Measurements from ENCODE around the gene ARID2. TPM values are rescaled to one million over a fixed set of nuclear protein-coding genes. Genes with fewer than 3 reads are reported as not detected.
A peak's percentile ranks its signal among the peaks of the same experiment; 100 is the strongest.

Gene ARID2, protein sequence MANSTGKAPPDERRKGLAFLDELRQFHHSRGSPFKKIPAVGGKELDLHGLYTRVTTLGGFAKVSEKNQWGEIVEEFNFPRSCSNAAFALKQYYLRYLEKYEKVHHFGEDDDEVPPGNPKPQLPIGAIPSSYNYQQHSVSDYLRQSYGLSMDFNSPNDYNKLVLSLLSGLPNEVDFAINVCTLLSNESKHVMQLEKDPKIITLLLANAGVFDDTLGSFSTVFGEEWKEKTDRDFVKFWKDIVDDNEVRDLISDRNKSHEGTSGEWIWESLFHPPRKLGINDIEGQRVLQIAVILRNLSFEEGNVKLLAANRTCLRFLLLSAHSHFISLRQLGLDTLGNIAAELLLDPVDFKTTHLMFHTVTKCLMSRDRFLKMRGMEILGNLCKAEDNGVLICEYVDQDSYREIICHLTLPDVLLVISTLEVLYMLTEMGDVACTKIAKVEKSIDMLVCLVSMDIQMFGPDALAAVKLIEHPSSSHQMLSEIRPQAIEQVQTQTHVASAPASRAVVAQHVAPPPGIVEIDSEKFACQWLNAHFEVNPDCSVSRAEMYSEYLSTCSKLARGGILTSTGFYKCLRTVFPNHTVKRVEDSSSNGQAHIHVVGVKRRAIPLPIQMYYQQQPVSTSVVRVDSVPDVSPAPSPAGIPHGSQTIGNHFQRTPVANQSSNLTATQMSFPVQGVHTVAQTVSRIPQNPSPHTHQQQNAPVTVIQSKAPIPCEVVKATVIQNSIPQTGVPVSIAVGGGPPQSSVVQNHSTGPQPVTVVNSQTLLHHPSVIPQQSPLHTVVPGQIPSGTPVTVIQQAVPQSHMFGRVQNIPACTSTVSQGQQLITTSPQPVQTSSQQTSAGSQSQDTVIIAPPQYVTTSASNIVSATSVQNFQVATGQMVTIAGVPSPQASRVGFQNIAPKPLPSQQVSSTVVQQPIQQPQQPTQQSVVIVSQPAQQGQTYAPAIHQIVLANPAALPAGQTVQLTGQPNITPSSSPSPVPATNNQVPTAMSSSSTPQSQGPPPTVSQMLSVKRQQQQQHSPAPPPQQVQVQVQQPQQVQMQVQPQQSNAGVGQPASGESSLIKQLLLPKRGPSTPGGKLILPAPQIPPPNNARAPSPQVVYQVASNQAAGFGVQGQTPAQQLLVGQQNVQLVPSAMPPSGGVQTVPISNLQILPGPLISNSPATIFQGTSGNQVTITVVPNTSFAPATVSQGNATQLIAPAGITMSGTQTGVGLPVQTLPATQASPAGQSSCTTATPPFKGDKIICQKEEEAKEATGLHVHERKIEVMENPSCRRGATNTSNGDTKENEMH (N-terminal part only)
- 17.6 and 21.1 TPM in 2 replicates for total RNA-seq

DNA sequence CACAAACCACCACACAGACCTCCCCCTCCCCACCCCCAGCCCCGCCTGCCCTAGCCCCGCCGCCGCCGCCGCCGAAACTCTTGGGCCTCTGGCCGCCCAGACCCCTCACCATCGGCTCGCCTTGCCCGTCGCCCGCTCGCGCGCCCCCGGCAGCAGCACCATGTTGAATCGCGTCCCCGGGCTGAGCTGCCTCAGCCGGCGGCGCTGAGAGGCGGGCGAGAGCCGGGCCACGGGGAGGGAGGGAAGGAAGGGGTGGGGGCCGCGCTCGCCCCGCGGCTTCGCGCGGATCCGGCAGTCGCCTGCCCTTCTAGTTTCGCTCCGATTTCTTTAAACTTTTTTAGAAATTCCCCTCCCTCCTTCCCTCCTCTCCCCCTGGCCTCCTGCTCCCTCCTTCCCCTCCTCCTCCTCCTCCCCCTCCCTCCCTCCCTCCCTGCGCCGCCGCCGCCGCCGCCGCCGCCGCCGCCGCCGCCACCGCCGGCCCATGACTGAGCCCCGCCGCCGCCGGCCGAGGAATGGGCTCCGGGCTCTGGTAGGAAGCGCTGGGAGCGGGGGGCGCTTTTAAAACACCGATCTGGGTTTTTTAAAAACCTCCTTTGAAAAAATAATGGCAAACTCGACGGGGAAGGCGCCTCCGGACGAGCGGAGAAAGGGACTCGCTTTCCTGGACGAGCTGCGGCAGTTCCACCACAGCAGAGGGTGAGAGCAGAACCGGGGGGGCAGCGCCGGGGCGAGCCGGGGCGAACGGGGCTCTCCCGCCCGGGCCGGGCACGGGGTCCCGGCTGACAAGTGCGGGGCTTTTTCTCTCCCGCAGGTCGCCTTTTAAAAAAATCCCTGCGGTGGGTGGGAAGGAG is at the start of gene ARID2:
Gene ARID2, plus strand, starts transcription at position 474 of the 851 bp plus-strand sequence. Its CDS starts 131 bp downstream, at position 605.
- TF ChIP-seq, protein P1, sequence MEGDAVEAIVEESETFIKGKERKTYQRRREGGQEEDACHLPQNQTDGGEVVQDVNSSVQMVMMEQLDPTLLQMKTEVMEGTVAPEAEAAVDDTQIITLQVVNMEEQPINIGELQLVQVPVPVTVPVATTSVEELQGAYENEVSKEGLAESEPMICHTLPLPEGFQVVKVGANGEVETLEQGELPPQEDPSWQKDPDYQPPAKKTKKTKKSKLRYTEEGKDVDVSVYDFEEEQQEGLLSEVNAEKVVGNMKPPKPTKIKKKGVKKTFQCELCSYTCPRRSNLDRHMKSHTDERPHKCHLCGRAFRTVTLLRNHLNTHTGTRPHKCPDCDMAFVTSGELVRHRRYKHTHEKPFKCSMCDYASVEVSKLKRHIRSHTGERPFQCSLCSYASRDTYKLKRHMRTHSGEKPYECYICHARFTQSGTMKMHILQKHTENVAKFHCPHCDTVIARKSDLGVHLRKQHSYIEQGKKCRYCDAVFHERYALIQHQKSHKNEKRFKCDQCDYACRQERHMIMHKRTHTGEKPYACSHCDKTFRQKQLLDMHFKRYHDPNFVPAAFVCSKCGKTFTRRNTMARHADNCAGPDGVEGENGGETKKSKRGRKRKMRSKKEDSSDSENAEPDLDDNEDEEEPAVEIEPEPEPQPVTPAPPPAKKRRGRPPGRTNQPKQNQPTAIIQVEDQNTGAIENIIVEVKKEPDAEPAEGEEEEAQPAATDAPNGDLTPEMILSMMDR (IDR thresholded peaks at IDR 0.05; ENCODE audit: insufficient read depth, low read length, poor library complexity, severe bottlenecking), result no peak
- Histone ChIP-seq H3K27me3 (ENCODE audit: control insufficient read depth, insufficient read depth, low read length) (no peaks in the 10 kb centered on the region), H3K4me3 (ENCODE audit: low read depth, low read length) (peak within 1 kb of the TSS; percentile 83), H3K36me3 (ENCODE audit: control insufficient read depth, insufficient read depth, low read length) (no peaks in the 10 kb centered on the region)
- DNase-seq (ENCODE audit: low read depth), result no peak

DNA sequence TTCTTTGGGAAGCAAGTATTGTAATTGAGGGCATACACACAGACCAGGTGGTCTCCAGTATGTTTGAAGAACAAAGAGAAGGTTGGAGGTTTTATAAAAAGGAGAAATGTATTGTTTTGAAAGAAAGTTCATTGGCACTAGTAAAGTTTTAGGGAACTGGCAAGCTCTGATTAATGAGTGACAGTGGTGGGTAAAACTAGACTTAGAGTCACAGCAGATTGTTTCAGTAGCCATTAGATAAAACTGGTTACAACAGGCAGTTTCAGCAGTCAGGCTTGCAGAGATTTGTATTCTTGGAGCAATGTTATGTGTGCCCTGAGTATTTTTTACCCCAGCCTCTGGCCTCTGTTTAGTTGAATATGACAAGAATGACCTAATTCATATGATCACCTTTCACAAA is 49.1 kb upstream of the ARID2 start:
- no peaks in the 10 kb centered on the region for H3K36me3 ChIP-seq (ENCODE audit: control insufficient read depth, insufficient read depth, low read length)
- H3K4me3 ChIP-seq (ENCODE audit: low read depth, low read length), result no peak overlapping the region
- TF ChIP-seq, protein P1 (IDR thresholded peaks at IDR 0.05; ENCODE audit: insufficient read depth, low read length, poor library complexity, severe bottlenecking), result no peak
- no peaks in the 10 kb centered on the region for H3K27me3 ChIP-seq (ENCODE audit: control insufficient read depth, insufficient read depth, low read length)
- no peak for DNase-seq (ENCODE audit: low read depth)

DNA sequence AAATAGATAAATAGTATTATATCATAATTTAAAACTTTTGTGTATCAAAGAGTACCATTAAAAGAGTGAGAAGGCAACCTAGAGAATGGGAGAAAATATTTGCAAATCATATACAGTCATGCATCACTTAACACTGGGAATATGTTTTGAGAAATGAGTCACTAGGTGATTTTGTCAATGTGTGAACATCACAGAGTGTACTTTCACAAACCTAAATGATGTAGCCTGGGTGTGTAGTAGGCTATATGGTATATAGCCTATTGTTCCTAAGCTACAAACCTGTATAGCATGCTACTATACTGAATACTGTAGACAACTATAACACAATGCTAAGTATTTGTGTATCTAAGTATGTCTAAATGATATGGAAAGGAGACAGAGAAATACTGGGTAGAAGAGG is 48.0 kb upstream of the ARID2 start:
- no peak for DNase-seq (ENCODE audit: low read depth)

DNA sequence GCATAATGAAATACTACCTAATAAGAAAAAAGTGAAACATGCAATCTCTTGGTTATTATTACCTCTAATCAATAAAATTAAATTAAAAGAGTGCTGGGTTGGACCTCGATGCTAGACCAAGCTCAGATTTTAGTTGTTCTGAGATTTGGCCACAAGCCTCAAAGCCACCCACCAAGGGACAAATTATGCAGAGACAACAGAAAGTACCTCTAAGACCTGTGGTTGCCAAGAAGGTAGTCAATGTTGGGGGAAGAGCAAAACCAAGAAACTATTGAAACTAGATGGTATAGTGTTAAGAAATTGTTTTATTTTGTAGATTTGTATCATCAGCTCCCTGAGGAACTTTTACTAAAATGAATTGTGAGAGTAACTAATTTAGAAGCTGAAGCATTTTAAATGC is 43.8 kb upstream of the ARID2 start:
- Histone ChIP-seq H3K4me3 (ENCODE audit: low read depth, low read length) (no peak overlapping the region), H3K36me3 (ENCODE audit: control insufficient read depth, insufficient read depth, low read length) (no peaks in the 10 kb centered on the region), H3K27me3 (ENCODE audit: control insufficient read depth, insufficient read depth, low read length) (no peaks in the 10 kb centered on the region)
- no peak for DNase-seq (ENCODE audit: low read depth)
- TF ChIP-seq, protein P1 (IDR thresholded peaks at IDR 0.05; ENCODE audit: insufficient read depth, low read length, poor library complexity, severe bottlenecking), result no peak

More for the DNA sequence above, 48.0 kb upstream of the ARID2 start:
- H3K4me3 ChIP-seq (ENCODE audit: low read depth, low read length), result no peak overlapping the region
- TF ChIP-seq, protein P1 (IDR thresholded peaks at IDR 0.05; ENCODE audit: insufficient read depth, low read length, poor library complexity, severe bottlenecking), result no peak
- H3K27me3 ChIP-seq (ENCODE audit: control insufficient read depth, insufficient read depth, low read length), result no peaks in the 10 kb centered on the region
- no peaks in the 10 kb centered on the region for H3K36me3 ChIP-seq (ENCODE audit: control insufficient read depth, insufficient read depth, low read length)

Measured in kidney epithelial cell (primary cell).